ENCODE results near the gene TMEM150C.
A peak's percentile ranks its signal among the peaks of the same experiment; 100 is the strongest.
"Not testable (repeated sequence)": the region's sequence is repeated elsewhere in the genome, so short reads cannot be mapped to it uniquely, and the experiment has no call there.

Gene TMEM150C

GRCh38 chr4:82551734-82552133, 10.1 kb downstream of the TMEM150C start:
- no peak overlapping the region for H3K27ac ChIP-seq
- TF ChIP-seq, protein P1, sequence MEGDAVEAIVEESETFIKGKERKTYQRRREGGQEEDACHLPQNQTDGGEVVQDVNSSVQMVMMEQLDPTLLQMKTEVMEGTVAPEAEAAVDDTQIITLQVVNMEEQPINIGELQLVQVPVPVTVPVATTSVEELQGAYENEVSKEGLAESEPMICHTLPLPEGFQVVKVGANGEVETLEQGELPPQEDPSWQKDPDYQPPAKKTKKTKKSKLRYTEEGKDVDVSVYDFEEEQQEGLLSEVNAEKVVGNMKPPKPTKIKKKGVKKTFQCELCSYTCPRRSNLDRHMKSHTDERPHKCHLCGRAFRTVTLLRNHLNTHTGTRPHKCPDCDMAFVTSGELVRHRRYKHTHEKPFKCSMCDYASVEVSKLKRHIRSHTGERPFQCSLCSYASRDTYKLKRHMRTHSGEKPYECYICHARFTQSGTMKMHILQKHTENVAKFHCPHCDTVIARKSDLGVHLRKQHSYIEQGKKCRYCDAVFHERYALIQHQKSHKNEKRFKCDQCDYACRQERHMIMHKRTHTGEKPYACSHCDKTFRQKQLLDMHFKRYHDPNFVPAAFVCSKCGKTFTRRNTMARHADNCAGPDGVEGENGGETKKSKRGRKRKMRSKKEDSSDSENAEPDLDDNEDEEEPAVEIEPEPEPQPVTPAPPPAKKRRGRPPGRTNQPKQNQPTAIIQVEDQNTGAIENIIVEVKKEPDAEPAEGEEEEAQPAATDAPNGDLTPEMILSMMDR (conservative IDR thresholded peaks at IDR 0.05), result no peak

- H3K27ac ChIP-seq, result not testable (repeated sequence)
These were observed 13.9 kb downstream of the TMEM150C start for GRCh38 chr4:82547850-82548249.

DNA sequence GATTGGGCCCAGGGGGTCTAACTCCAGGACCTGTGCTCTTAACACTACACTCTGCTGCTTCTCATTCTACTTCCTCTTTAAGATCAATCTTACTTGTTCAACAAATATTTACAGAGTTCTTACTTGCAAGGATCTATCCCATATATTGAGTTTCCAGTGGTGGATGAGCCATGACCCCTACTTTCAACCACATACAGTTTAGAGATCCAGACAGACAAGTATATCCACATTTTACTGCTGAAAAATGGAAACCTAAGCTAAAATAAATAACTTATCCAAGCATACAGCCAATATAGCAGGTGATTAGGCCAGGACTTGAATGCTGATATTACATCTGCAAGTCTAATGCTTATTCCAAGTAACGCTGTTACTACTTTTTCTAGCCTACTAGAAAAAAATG, 18.7 kb downstream of the TMEM150C start:
- TF ChIP-seq, protein P1 (conservative IDR thresholded peaks at IDR 0.05), result no peak
- peak overlapping the region; percentile 43 for H3K27ac ChIP-seq

- TF ChIP-seq, protein P1 (conservative IDR thresholded peaks at IDR 0.05), result no peak
- H3K27ac ChIP-seq, result peak overlapping the region; percentile 43
These were observed 19.1 kb downstream of the TMEM150C start for GRCh38 chr4:82542642-82543041.

DNA sequence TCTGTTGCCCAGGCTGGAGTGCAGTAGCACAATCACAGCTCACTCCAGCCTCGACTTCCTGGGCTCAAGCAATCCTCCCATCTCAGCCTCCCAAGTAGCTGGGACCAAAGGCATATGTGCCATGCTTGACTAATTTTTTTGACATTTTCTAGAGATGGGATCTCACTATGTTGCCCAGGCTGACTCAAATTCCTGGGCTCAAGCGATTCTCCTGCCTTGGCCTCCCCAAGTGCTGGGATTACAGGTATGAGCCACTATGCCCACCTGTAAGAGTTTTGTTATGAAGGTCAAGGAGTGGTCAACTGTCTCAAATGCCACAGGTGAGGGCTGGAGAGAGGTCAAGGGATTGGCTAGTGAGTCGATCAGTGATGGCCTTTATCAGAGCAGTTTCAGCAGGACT, 32.5 kb downstream of the TMEM150C start:
- H3K27ac ChIP-seq, result no peak overlapping the region
- TF ChIP-seq, protein P1 (conservative IDR thresholded peaks at IDR 0.05), result no peak

DNA sequence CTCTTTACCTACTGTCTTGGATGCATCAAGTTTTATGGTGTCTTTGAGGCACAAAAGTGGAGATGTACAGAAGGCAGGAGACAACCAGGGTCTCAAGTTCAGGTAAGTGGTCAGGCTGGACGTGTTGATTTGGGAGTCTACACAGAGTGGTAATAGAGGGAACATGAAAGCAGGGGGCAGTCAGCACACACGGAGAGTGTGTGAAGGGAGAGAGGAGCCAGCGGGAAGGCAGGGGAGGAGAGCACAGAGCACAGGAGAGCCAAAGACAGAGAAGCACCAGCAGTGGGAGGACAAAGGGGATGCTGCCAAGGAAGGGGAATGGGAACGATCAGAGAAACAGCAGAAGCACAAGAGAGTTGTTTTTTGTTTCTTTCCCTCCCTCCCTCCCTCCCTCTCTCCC, 32.9 kb downstream of the TMEM150C start:
- no peak overlapping the region for H3K27ac ChIP-seq
- TF ChIP-seq, protein P1 (conservative IDR thresholded peaks at IDR 0.05), result no peak

- TF ChIP-seq, protein P1 (conservative IDR thresholded peaks at IDR 0.05), result no peak
- H3K27ac ChIP-seq, result no peak overlapping the region
These were observed 33.7 kb downstream of the TMEM150C start for GRCh38 chr4:82528074-82528473.

DNA sequence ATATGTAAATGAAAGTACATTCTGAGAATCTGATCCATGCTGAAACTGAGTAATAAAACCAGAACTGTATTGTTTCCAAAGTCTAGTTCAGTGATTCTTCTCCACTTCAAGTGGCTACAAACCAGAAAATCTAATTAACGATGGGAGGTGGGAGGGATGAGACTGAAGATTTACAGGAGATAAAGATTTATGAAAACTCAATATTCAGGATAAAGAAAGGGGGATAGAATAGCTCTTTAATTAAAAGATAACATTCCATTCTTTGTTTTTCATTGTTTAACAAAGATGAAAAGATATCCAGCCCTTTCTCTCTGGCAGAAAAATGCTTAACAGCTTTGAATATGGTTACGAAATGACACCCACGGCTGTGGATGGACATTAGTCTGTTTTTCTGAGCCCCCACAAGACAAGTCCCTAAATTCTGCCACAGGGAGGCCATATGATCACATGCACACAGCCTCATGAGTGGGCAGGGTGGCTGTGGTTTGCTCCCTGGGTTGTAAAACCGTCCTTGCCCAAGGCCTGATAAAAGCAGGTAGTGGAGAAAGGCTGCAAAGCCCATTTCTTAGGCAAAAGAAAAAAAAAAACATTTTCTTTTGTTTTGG, 36.4 kb downstream of the TMEM150C start:
- H3K27ac ChIP-seq, result peak overlapping the region; percentile 83
- TF ChIP-seq, protein P1 (conservative IDR thresholded peaks at IDR 0.05), result no peak

Measured in VCaP (cell line).